ENCODE measurements around the gene SLC35F6.

GRCh38 chr2:26717362-26717761 lies 46.7 kb upstream of the SLC35F6 start:
- TF ChIP-seq POLR2A (IDR thresholded peaks at IDR 0.05) (no peak), CTCF (IDR thresholded peaks at IDR 0.05) (no peak)

Data from heart left ventricle (tissue), 13 donors.